Measurements from ENCODE around the gene WDR86.

The WDR86 gene, protein sequence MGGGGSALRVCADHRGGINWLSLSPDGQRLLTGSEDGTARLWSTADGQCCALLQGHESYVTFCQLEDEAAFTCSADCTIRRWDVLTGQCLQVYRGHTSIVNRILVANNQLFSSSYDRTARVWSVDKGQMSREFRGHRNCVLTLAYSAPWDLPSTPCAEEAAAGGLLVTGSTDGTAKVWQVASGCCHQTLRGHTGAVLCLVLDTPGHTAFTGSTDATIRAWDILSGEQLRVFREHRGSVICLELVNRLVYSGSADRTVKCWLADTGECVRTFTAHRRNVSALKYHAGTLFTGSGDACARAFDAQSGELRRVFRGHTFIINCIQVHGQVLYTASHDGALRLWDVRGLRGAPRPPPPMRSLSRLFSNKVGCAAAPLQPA

DNA sequence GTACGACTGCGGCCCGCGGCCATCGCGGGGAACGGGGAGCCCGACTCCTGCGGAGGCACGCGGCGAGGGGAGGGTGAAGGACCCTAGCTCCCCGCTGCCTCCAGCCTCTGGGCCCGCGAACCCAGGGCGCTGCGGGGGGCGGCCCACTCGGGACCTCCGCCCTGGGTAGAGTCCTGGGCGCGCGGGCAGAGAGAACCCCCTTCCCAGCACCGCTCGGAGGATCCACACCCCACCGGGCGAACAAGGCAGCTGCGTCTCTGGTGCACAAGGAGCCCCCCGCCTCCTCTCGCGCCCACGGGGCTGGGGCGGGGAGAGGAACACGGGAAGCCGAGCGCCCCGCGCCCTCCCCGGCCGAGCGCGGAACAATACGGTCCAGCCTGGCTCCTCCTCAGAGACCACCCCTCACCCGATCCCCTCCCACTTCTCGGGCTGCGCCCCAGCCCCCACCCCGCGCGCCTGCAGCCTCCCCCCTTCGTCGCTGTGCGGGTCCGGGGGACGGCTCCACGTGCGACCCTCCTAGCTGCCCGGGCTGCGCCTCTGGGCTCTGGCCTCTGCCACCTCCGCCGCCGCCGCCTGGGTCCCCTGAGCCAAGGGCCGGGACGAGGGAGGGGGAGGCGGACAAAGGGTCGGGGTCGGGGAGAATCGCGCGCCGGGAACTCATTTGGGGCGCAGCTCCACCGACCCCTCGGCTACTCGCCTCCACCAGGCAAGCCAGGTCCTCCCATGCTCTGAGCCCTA lies at the start of gene WDR86:
Gene WDR86 (minus strand): TSS at position 372 of the 738 bp plus-strand sequence. CDS start 449 bp downstream, outside the sequence.
- TF ChIP-seq EZH2phosphoT487 (IDR thresholded peaks at IDR 0.05; ENCODE audit: low read length) (no peak), EZH2 (optimal IDR thresholded peaks at IDR 0.05; ENCODE audit: low read depth, low read length) (no peak)
- TF ChIP-seq, protein P1, sequence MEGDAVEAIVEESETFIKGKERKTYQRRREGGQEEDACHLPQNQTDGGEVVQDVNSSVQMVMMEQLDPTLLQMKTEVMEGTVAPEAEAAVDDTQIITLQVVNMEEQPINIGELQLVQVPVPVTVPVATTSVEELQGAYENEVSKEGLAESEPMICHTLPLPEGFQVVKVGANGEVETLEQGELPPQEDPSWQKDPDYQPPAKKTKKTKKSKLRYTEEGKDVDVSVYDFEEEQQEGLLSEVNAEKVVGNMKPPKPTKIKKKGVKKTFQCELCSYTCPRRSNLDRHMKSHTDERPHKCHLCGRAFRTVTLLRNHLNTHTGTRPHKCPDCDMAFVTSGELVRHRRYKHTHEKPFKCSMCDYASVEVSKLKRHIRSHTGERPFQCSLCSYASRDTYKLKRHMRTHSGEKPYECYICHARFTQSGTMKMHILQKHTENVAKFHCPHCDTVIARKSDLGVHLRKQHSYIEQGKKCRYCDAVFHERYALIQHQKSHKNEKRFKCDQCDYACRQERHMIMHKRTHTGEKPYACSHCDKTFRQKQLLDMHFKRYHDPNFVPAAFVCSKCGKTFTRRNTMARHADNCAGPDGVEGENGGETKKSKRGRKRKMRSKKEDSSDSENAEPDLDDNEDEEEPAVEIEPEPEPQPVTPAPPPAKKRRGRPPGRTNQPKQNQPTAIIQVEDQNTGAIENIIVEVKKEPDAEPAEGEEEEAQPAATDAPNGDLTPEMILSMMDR (IDR thresholded peaks at IDR 0.05; ENCODE audit: low read length), result no peak
- no peak within 1 kb of the TSS for H3K4me3 ChIP-seq (ENCODE audit: low read length)
- H2AFZ ChIP-seq (ENCODE audit: low read length), result no peak within 1 kb of the TSS
- peaks cover 62% of the 10 kb centered on the region for H3K27me3 ChIP-seq (replicated peaks; ENCODE audit: insufficient read depth, low read length)
- H3F3A ChIP-seq (ENCODE audit: insufficient read depth, low read length), result no peaks in the 10 kb centered on the region
- no peaks in the 10 kb centered on the region for H3K9me3 ChIP-seq (replicated peaks; ENCODE audit: insufficient read depth, low read length)
- no peaks in the 10 kb centered on the region for H3K79me2 ChIP-seq (ENCODE audit: low read length)
- no peak within 1 kb of the TSS for H3K27ac ChIP-seq (ENCODE audit: low read length)
- no peak within 1 kb of the TSS for H3K9ac ChIP-seq (ENCODE audit: low read length)
- H3K9me2 ChIP-seq (replicated peaks; ENCODE audit: insufficient read depth, low read length), result no peaks in the 10 kb centered on the region
- no peak for DNase-seq
- H3K4me1 ChIP-seq (ENCODE audit: low read length), result no peaks in the 10 kb centered on the region
- H3K4me2 ChIP-seq (ENCODE audit: low read depth, low read length), result 0 out of 2 replicates have a peak within 1 kb of the TSS, but pooled peaks have one; percentile 25
- no peaks in the 10 kb centered on the region for H3K36me3 ChIP-seq (replicated peaks; ENCODE audit: insufficient read depth, low read length)
- no peaks in the 10 kb centered on the region for H4K20me1 ChIP-seq (ENCODE audit: insufficient read depth, low read length)

DNA sequence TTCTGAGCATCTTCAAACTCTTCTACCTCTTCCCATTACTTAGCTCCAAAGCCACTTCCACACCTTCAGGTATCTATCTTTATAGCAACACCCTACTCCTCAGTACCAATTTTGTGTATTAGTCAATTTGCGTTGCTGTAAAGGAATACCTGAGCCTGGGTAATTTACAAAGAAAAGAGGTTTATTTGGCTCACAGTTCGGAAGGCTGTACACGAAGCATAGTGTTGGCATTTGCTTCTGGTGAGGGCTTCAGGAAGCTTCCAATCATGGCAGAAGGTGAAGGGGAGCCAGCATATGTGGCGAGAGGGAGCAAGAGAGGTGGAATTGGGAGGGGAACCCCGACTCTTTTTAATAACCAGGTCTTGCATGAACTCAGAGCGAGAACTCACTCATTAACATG lies 47.7 kb upstream of the WDR86 start:
- no peak overlapping the region for H3K4me3 ChIP-seq (ENCODE audit: low read length)
- DNase-seq, result no peak
- H3K36me3 ChIP-seq (replicated peaks; ENCODE audit: insufficient read depth, low read length), result no peaks in the 10 kb centered on the region
- H3K27ac ChIP-seq (ENCODE audit: low read length), result no peak overlapping the region
- H3K9ac ChIP-seq (ENCODE audit: low read length), result no peak overlapping the region
- no peaks in the 10 kb centered on the region for H3K9me2 ChIP-seq (replicated peaks; ENCODE audit: insufficient read depth, low read length)
- peaks cover 8% of the 10 kb centered on the region; the same call in 1 of the 2 replicates for H3K27me3 ChIP-seq (replicated peaks; ENCODE audit: insufficient read depth, low read length)
- H4K20me1 ChIP-seq (ENCODE audit: insufficient read depth, low read length), result no peaks in the 10 kb centered on the region
- H2AFZ ChIP-seq (ENCODE audit: low read length), result no peak overlapping the region
- TF ChIP-seq, protein P1 (IDR thresholded peaks at IDR 0.05; ENCODE audit: low read length), result no peak
- TF ChIP-seq EZH2phosphoT487 (IDR thresholded peaks at IDR 0.05; ENCODE audit: low read length), result no peak
- no peak for TF ChIP-seq EZH2 (optimal IDR thresholded peaks at IDR 0.05; ENCODE audit: low read depth, low read length)
- H3K4me1 ChIP-seq (ENCODE audit: low read length), result no peaks in the 10 kb centered on the region
- no peak overlapping the region for H3K4me2 ChIP-seq (ENCODE audit: low read depth, low read length)
- no peaks in the 10 kb centered on the region for H3K79me2 ChIP-seq (ENCODE audit: low read length)
- H3K9me3 ChIP-seq (replicated peaks; ENCODE audit: insufficient read depth, low read length), result no peaks in the 10 kb centered on the region
- H3F3A ChIP-seq (ENCODE audit: insufficient read depth, low read length), result no peaks in the 10 kb centered on the region

DNA sequence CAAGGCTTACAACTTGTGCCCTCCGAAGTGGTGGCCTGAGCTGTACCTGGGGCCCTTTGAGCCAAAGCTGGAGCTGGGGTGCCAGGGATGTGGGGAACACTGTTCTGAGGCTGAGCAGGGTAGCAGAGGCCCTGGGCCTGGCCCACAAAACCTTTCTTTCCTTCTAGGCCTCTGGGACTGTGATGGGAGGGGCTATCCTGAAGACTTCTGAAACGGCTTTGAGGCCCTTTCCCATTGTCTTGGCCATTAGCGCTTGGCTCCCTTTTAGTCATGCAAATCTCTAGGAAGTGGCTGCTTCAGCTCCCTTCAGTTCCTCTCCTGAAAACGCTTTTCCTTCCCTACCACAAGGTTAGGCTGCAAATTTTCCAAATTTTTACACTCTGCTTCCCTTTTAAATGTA lies 46.9 kb upstream of the WDR86 start:
- Histone ChIP-seq H2AFZ (ENCODE audit: low read length) (no peak overlapping the region), H3K79me2 (ENCODE audit: low read length) (no peaks in the 10 kb centered on the region), H3K9ac (ENCODE audit: low read length) (no peak overlapping the region), H3K9me2 (replicated peaks; ENCODE audit: insufficient read depth, low read length) (no peaks in the 10 kb centered on the region), H3K4me1 (ENCODE audit: low read length) (no peaks in the 10 kb centered on the region), H3K27ac (ENCODE audit: low read length) (no peak overlapping the region), H3K9me3 (replicated peaks; ENCODE audit: insufficient read depth, low read length) (no peaks in the 10 kb centered on the region), H3F3A (ENCODE audit: insufficient read depth, low read length) (no peaks in the 10 kb centered on the region), H3K27me3 (replicated peaks; ENCODE audit: insufficient read depth, low read length) (peaks cover 9% of the 10 kb centered on the region; the same call in 1 of the 2 replicates), H3K36me3 (replicated peaks; ENCODE audit: insufficient read depth, low read length) (no peaks in the 10 kb centered on the region), H3K4me2 (ENCODE audit: low read depth, low read length) (no peak overlapping the region), H4K20me1 (ENCODE audit: insufficient read depth, low read length) (no peaks in the 10 kb centered on the region), H3K4me3 (ENCODE audit: low read length) (no peak overlapping the region)
- no peak for TF ChIP-seq EZH2 (optimal IDR thresholded peaks at IDR 0.05; ENCODE audit: low read depth, low read length)
- TF ChIP-seq, protein P1 (IDR thresholded peaks at IDR 0.05; ENCODE audit: low read length), result no peak
- TF ChIP-seq EZH2phosphoT487 (IDR thresholded peaks at IDR 0.05; ENCODE audit: low read length), result no peak
- no peak for DNase-seq

All from MM.1S (cell line).